Adrenal gland (tissue), 12 donors: ENCODE data around the gene ST13. TPM values are rescaled to one million over a fixed set of nuclear protein-coding genes. Genes with fewer than 3 reads are reported as not detected.
"Not testable (repeated sequence)": the region's sequence is repeated elsewhere in the genome, so short reads cannot be mapped to it uniquely, and the experiment has no call there.

Experiments
- DNase-seq, 7 donors: peaks; one replicate each; pipeline ENCODE4 v3.0.0-alpha.2; 2019 to 2020
- H3K27ac ChIP-seq, 5 donors: fragments of 200-600 bp; sonication (generic) in 4 of 5; 1 replicate in 3 of 5; 2 replicates in 2 of 5; pipeline versions ENCODE4 v1.5.1 to v1.8.0; 2016 to 2020; ENCODE audit warnings: mild to moderate bottlenecking in 1 of 5
- H3K27me3 ChIP-seq: fragments of 200-600 bp; 2 replicates; pipeline ENCODE4 v1.8.0; 2021
- H3K36me3 ChIP-seq, 2 donors: fragments of 200-600 bp; replicated peaks in 1 of 2; 1 replicate in 1 of 2; 2 replicates in 1 of 2; pipeline versions ENCODE4 v1.5.1 to v1.8.0; 2018 to 2022
- H3K4me1 ChIP-seq, 2 donors: fragments of 200-600 bp; replicated peaks in 1 of 2; 1 replicate in 1 of 2; 2 replicates in 1 of 2; pipeline versions ENCODE4 v1.5.1 to v1.8.0; 2018 to 2021
- H3K4me3 ChIP-seq, 4 donors: fragments of 200-600 bp; sonication (generic) in 3 of 4; one replicate each; pipeline ENCODE4 v1.5.1; 2016 to 2018
- H3K9me3 ChIP-seq, 3 donors: fragments of 200-600 bp; sonication (generic) in 1 of 3; replicated peaks in 1 of 3; 1 replicate in 2 of 3; 2 replicates in 1 of 3; pipeline versions ENCODE4 v1.5.1 to v1.8.0; 2016 to 2021
- CTCF ChIP-seq, 6 experiments: fragments of 450-650 bp in 4 of 6; fragments of 200-600 bp in 2 of 6; sonication (generic) in 1 of 6; IDR thresholded peaks; 1 replicate in 5 of 6; 2 replicates in 1 of 6; pipeline versions ENCODE4 v1.5.1 to v1.8.0; 2016 to 2021; ENCODE audit warnings: antibody characterized with exemption in 6 of 6, mild to moderate bottlenecking in 2 of 6, moderate library complexity in 1 of 6
- POLR2A ChIP-seq, 2 donors: fragments of 450-650 bp; IDR thresholded peaks; one replicate each; pipeline ENCODE4 v1.6.1; 2017; ENCODE audit warnings: antibody characterized with exemption in 2 of 2, mild to moderate bottlenecking in 2 of 2, moderate library complexity in 1 of 2
- WGBS, 4 donors: extraction: QIAGEN DNeasy Blood & Tissue Kit in 2 of 4; methylation state at CpG; one replicate each; pipeline versions ENCODE4 v1.1.5 to v1.1.7; 2013 to 2017; 5-methylcytosine and 5-hydroxymethylcytosine counted together
- intact Hi-C, 2 donors: fragments of 100-400 bp; cut with DNase I; formaldehyde crosslinking; loops; one replicate each; pipeline versions ENCODE4 v1.14.1 to v1.15.0; 2022 to 2023
- polyA plus RNA-seq, 3 donors: library from polyadenylated mRNA; stranded (reverse); fragments of 200-250 nt in 2 of 3; fragments of 350-450 nt in 1 of 3; fragmentation: Illumina TruSeq in 1 of 3; extraction: RNeasy Lipid Tissue Mini Kit (QIAGEN cat#74804) in 1 of 3; gene quantifications; one replicate each; pipeline ENCODE4 v1.2.3, GENCODE V29; 2013 to 2014
- total RNA-seq, 9 donors: library from RNA; depleted of rRNA in 4 of 9; stranded (reverse); fragments of >200 nt in 4 of 9; fragments of 120-200 nt in 1 of 9; fragmentation: NEBNext Ultra II Directional in 1 of 9; extraction: Animal tissue kit (Norgen Biotek cat#: 25700) in 1 of 9; gene quantifications; one replicate each; pipeline versions ENCODE4 v1.1.0 to v1.2.4, GENCODE V29; 2013 to 2023
- donor health status: healthy with polysubstance abuse.
- donor health status: Bipolar disorder and iron deficiency.
- donor health status: DM: yes; HTN: yes; CAD: no.
- donor health status: DM: no; HTN: no; CAD: no.
- donor health status: DM: no; HTN: no; CAD: no.
- donor health status: DM: yes; HTN: yes; CAD: no.

Gene ST13
- total and polyA plus RNA-seq, 12 donors = 61.5 to 575 (median 242) TPM

GRCh38 chr22:40826984-40827741 lies 29.3 kb downstream of the ST13 start:
- no peak for TF ChIP-seq CTCF (IDR thresholded peaks at IDR 0.05)
- Histone ChIP-seq H3K27me3 (no peaks in the 10 kb centered on the region), H3K4me3 (no peak overlapping the region), H3K4me1 (peaks cover 0 to 11% of the 10 kb centered on the region in 2 donors), H3K9me3 (no peaks in the 10 kb centered on the region), H3K36me3 (peaks cover 0 to 74% of the 10 kb centered on the region in 2 donors), H3K27ac (peak overlapping the region in 2 of 5 donors; percentile 11 to 37)
- intact Hi-C loops = no loop called here
- 67 to 77% (median 72%) methylated on average over 7 of the region's 7 CpGs for WGBS, 4 donors
- DNase-seq = peak in 5 of 7 donors; percentile 29 to 72 (median 60)

- H3K9me3 ChIP-seq, H3K4me3 ChIP-seq, H3K27me3 ChIP-seq, DNase-seq, H3K27ac ChIP-seq, intact Hi-C loops: not testable (repeated sequence)
- WGBS, 4 donors = 38 to 79% (median 45%) methylated on average over 1 to 2 of the region's 2 CpGs
- peaks cover 0 to 65% of the 10 kb centered on the region in 2 donors for H3K36me3 ChIP-seq
- H3K4me1 ChIP-seq = peaks cover 0 to 11% of the 10 kb centered on the region in 2 donors
Measured at GRCh38 chr22:40826292-40826691, 30.1 kb downstream of the ST13 start.

GRCh38 chr22:40823426-40823825 lies 33.0 kb downstream of the ST13 start:
- intact Hi-C loops = no loop called here
- H3K9me3 ChIP-seq = no peaks in the 10 kb centered on the region
- DNase-seq = no peak
- H3K36me3 ChIP-seq = peaks cover 0 to 36% of the 10 kb centered on the region in 2 donors
- no peak overlapping the region for H3K4me3 ChIP-seq
- H3K27ac ChIP-seq = no peak overlapping the region
- 69 to 96% (median 81%) methylated on average over 1 of the region's 1 CpG for WGBS, 4 donors
- TF ChIP-seq CTCF (IDR thresholded peaks at IDR 0.05) (no peak), POLR2A (IDR thresholded peaks at IDR 0.05) (no peak)
- H3K27me3 ChIP-seq = no peaks in the 10 kb centered on the region
- peaks cover 2 to 19% of the 10 kb centered on the region in 2 donors for H3K4me1 ChIP-seq

GRCh38 chr22:40819599-40820140 lies 36.8 kb downstream of the ST13 start:
- no peaks in the 10 kb centered on the region for H3K9me3 ChIP-seq
- H3K4me1 ChIP-seq = peaks cover 12 to 26% of the 10 kb centered on the region in 2 donors
- no peak for DNase-seq
- WGBS, 4 donors = 2 to 9% (median 8%) methylated on average over 4 of the region's 4 CpGs
- no peaks in the 10 kb centered on the region for H3K27me3 ChIP-seq
- peak overlapping the region in 2 of 4 donors; percentile 90 to 98 for H3K4me3 ChIP-seq
- TF ChIP-seq CTCF (IDR thresholded peaks at IDR 0.05) (peak in 1 of 6 experiments; percentile 5), POLR2A (IDR thresholded peaks at IDR 0.05) (no peak)
- peaks cover 0 to 8% of the 10 kb centered on the region in 2 donors for H3K36me3 ChIP-seq
- peak overlapping the region; percentile 1 to 88 (median 64) for H3K27ac ChIP-seq
- intact Hi-C loops = loop anchor here in 1 of 2 donors (10.0 kb wide), 1 partner anchor 75 kb away; no protein-coding TSS in a partner anchor
